Fibroblast of lung (primary cell): Measurements from ENCODE around the gene TLR6. TPM values are rescaled to one million over a fixed set of nuclear protein-coding genes. Genes with fewer than 3 reads are reported as not detected.

Experiments used
- DNase-seq, 2 donors: peaks; one replicate each; pipeline versions ENCODE4 v3.0.0 to v3.0.0-alpha.2; 2010; ENCODE audit warnings: low read depth in 2 of 2
- H2AFZ ChIP-seq: 2 replicates; pipeline ENCODE4 v1.5.1; 2012; ENCODE audit warnings: low read length, control low read depth, inconsistent platforms
- H3K27ac ChIP-seq: 2 replicates; pipeline ENCODE4 v1.5.1; 2011; ENCODE audit warnings: low read length, control low read depth; ENCODE audit not compliant: insufficient read depth
- H3K27me3 ChIP-seq: 2 replicates; pipeline ENCODE4 v1.5.1; 2011; ENCODE audit warnings: mild to moderate bottlenecking, low read length; ENCODE audit not compliant: control insufficient read depth, insufficient read depth
- H3K36me3 ChIP-seq: 2 replicates; pipeline ENCODE4 v1.5.1; 2011; ENCODE audit warnings: low read length; ENCODE audit not compliant: control insufficient read depth, insufficient read depth
- H3K4me1 ChIP-seq: 2 replicates; pipeline ENCODE4 v1.5.1; 2011; ENCODE audit warnings: low read length; ENCODE audit not compliant: control insufficient read depth, insufficient read depth; ENCODE audit errors: extremely low read depth
- H3K4me2 ChIP-seq: 2 replicates; pipeline ENCODE4 v1.5.1; 2011; ENCODE audit warnings: low read length, control low read depth; ENCODE audit not compliant: insufficient read depth; ENCODE audit errors: extremely low read depth
- H3K4me3 ChIP-seq, 4 experiments: fragments of 200-600 bp in 1 of 4; sonication (generic) in 1 of 4; replicated peaks in 1 of 4; 2 replicates each; pipeline ENCODE4 v1.5.1; 2011 to 2016; ENCODE audit warnings: low read length in 4 of 4, low read depth in 3 of 4, mild to moderate bottlenecking in 3 of 4, control low read depth in 2 of 4, inconsistent platforms in 1 of 4, mixed read lengths in 1 of 4; ENCODE audit not compliant: insufficient read depth in 1 of 4; ENCODE audit errors: control extremely low read depth in 1 of 4
- H3K79me2 ChIP-seq: 2 replicates; pipeline ENCODE4 v1.5.1; 2012; ENCODE audit warnings: mild to moderate bottlenecking, low read length, inconsistent platforms; ENCODE audit not compliant: control insufficient read depth, insufficient read depth
- H3K9ac ChIP-seq: 2 replicates; pipeline ENCODE4 v1.5.1; 2011; ENCODE audit warnings: mild to moderate bottlenecking, low read length, control low read depth; ENCODE audit not compliant: insufficient read depth
- H3K9me3 ChIP-seq: 2 replicates; pipeline ENCODE4 v1.5.1; 2012; ENCODE audit warnings: low read depth, low read length; ENCODE audit not compliant: control insufficient read depth, insufficient read depth
- H4K20me1 ChIP-seq: 2 replicates; pipeline ENCODE4 v1.5.1; 2011; ENCODE audit warnings: low read length; ENCODE audit not compliant: control insufficient read depth, insufficient read depth; ENCODE audit errors: extremely low read depth
- CTCF ChIP-seq, 2 donors: IDR thresholded peaks in 1 of 2; conservative IDR thresholded peaks in 1 of 2; 1 replicate in 1 of 2; 2 replicates in 1 of 2; pipeline ENCODE4 v1.5.1; 2011 to 2012; ENCODE audit warnings: low read length in 2 of 2, control low read depth in 1 of 2, inconsistent platforms in 1 of 2, low read depth in 1 of 2, mild to moderate bottlenecking in 1 of 2
- EZH2 ChIP-seq: IDR thresholded peaks from 2 replicates; pipeline ENCODE4 v1.5.1; 2012; ENCODE audit warnings: low read length, control low read depth, mild to moderate bottlenecking; ENCODE audit errors: missing control alignments
- polyA plus RNA-seq, 2 donors: library from polyadenylated mRNA; depleted of rRNA in 1 of 2; stranded (reverse) in 1 of 2; unstranded in 1 of 2; fragments of >200 nt; gene quantifications; 2 replicates each; pipeline ENCODE4 v1.2.1, GENCODE V29; 2011 to 2012; ENCODE audit warnings: missing spikeins in 1 of 2
- total RNA-seq: library from RNA; depleted of rRNA; stranded (reverse); fragments of >200 nt; gene quantifications from 2 replicates; pipeline ENCODE4 v1.2.1, GENCODE V29; 2014

The TLR6 gene
- total and polyA plus RNA-seq, 2 donors (not counting 1 experiment from before 2014, with no cell fraction given) = 1.9 to 2.3 TPM

- DNase-seq = no peak
- no peaks in the 10 kb centered on the region for H3K4me1 ChIP-seq
- TF ChIP-seq EZH2 (no peak), CTCF (conservative IDR thresholded peaks at IDR 0.05 in 1 of 2, IDR thresholded peaks at IDR 0.05 in 1 of 2; ENCODE audit: low read depth in 1 of 2, low read length in 2 of 2) (no peak)
- no peak overlapping the region for H3K4me3 ChIP-seq
- no peaks in the 10 kb centered on the region for H3K9me3 ChIP-seq
- no peak overlapping the region for H3K4me2 ChIP-seq
- H3K36me3 ChIP-seq = no peaks in the 10 kb centered on the region
- H3K27ac ChIP-seq = no peak overlapping the region
- H2AFZ ChIP-seq = no peak overlapping the region
- H3K27me3 ChIP-seq = no peaks in the 10 kb centered on the region
- no peaks in the 10 kb centered on the region for H4K20me1 ChIP-seq
- H3K9ac ChIP-seq = no peak overlapping the region
- H3K79me2 ChIP-seq = no peaks in the 10 kb centered on the region
These were observed 36.1 kb downstream of the TLR6 start for GRCh38 chr4:38820329-38821061.

- no peak for TF ChIP-seq CTCF (conservative IDR thresholded peaks at IDR 0.05 in 1 of 2, IDR thresholded peaks at IDR 0.05 in 1 of 2; ENCODE audit: low read depth in 1 of 2, low read length in 2 of 2)
- no peak for TF ChIP-seq EZH2
- DNase-seq = peak in 1 of 2 donors; percentile 66
- no peaks in the 10 kb centered on the region for H4K20me1 ChIP-seq
These were observed 37.0 kb downstream of the TLR6 start for GRCh38 chr4:38819569-38819968.

DNA sequence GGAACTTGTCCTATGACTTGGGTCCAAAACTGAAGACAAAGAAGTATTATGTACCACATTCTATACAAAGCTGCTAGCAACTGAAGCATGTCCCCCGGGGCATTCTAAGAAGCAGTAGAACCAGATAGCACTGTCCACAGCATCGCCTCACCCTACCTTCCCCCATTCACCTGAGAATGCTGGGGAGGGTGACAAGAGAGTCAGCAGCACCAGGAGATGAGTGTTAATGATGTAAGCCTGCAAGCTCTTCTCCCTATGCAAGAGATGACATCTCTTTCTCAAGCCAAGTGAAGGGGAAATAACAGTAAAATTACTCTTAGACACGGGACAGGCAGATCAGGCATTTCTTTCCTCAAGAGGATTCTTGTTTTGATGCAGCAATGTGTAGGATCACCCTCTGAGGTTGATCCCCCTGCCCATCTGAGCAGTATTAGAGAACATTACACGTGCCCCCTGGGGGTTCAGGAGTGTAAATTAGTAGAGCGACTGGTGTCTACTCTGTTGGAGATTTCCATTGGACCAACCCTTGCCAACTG is 38.1 kb downstream of the TLR6 start:
- Histone ChIP-seq H3K27ac (no peak overlapping the region), H3K4me3 (no peak overlapping the region), H3K4me1 (no peaks in the 10 kb centered on the region), H3K36me3 (no peaks in the 10 kb centered on the region), H3K9ac (no peak overlapping the region), H3K27me3 (no peaks in the 10 kb centered on the region), H4K20me1 (no peaks in the 10 kb centered on the region), H2AFZ (no peak overlapping the region), H3K4me2 (no peak overlapping the region), H3K79me2 (no peaks in the 10 kb centered on the region), H3K9me3 (no peaks in the 10 kb centered on the region)
- TF ChIP-seq CTCF (conservative IDR thresholded peaks at IDR 0.05 in 1 of 2, IDR thresholded peaks at IDR 0.05 in 1 of 2; ENCODE audit: low read depth in 1 of 2, low read length in 2 of 2) (no peak), EZH2 (no peak)
- DNase-seq = no peak

More at GRCh38 chr4:38819569-38819968, 37.0 kb downstream of the TLR6 start:
- H2AFZ ChIP-seq = no peak overlapping the region
- H3K9me3 ChIP-seq = no peaks in the 10 kb centered on the region
- no peak overlapping the region for H3K4me3 ChIP-seq
- H3K27me3 ChIP-seq = no peaks in the 10 kb centered on the region
- no peaks in the 10 kb centered on the region for H3K36me3 ChIP-seq
- no peak overlapping the region for H3K27ac ChIP-seq
- no peaks in the 10 kb centered on the region for H3K79me2 ChIP-seq
- no peaks in the 10 kb centered on the region for H3K4me1 ChIP-seq
- no peak overlapping the region for H3K9ac ChIP-seq
- H3K4me2 ChIP-seq = no peak overlapping the region
